Measurements from ENCODE around the gene IGF2BP2. TPM values are rescaled to one million over a fixed set of nuclear protein-coding genes. Genes with fewer than 3 reads are reported as not detected.

Gene IGF2BP2
- 55.9 and 123 TPM in 2 replicates for total RNA-seq

GRCh38 chr3:185825006-185825638 is at the start of gene IGF2BP2:
Gene IGF2BP2, minus strand, starts transcription at chr3:185825042. Its CDS starts 82 bp downstream, at chr3:185824960.

Small RNA genes lying within 50 kb of the gene (small RNA-seq; reads per million reads assigned to genes)
- gene AC133473.1 = not detected
- not detected for gene MIR548AQ

Other genes with a start within 250 kb of the IGF2BP2 start
- 18.4 and 22.7 TPM in 2 replicates for gene SENP2, start 238.7 kb downstream of the IGF2BP2 start, total RNA-seq
- 153 and 192 TPM in 2 replicates for gene TRA2B, start 113.0 kb upstream of the IGF2BP2 start, total RNA-seq